ENCODE results near the gene CD151.

The CD151 gene

GRCh38 chr11:803770-804598 is 28.8 kb upstream of the CD151 start:
- no peaks in the 10 kb centered on the region for H3K27me3 ChIP-seq (replicated peaks; ENCODE audit: control insufficient read depth, insufficient read depth, low read length, poor library complexity, severe bottlenecking)
- H3K27ac ChIP-seq (ENCODE audit: insufficient read depth, low read length, poor library complexity, severe bottlenecking): peak overlapping the region; percentile 77
- peaks cover 22% of the 10 kb centered on the region for H3K4me1 ChIP-seq (ENCODE audit: control insufficient read depth, insufficient read depth, low read length, poor library complexity, severe bottlenecking)
- peak overlapping the region; percentile 75 for H3K4me3 ChIP-seq (ENCODE audit: insufficient read depth, low read depth, low read length, poor library complexity, severe bottlenecking)
- no peak for DNase-seq
- H3K36me3 ChIP-seq (ENCODE audit: control insufficient read depth, insufficient read depth, low read length): peaks cover 13% of the 10 kb centered on the region
- H3K9me3 ChIP-seq (ENCODE audit: control insufficient read depth, low read length): no peaks in the 10 kb centered on the region

GRCh38 chr11:804599-804964 is 28.2 kb upstream of the CD151 start:
- H3K4me1 ChIP-seq (ENCODE audit: control insufficient read depth, insufficient read depth, low read length, poor library complexity, severe bottlenecking): peaks cover 24% of the 10 kb centered on the region
- H3K27ac ChIP-seq (ENCODE audit: insufficient read depth, low read length, poor library complexity, severe bottlenecking): peak overlapping the region; percentile 77
- H3K36me3 ChIP-seq (ENCODE audit: control insufficient read depth, insufficient read depth, low read length): peaks cover 13% of the 10 kb centered on the region
- no peak for DNase-seq
- no peaks in the 10 kb centered on the region for H3K9me3 ChIP-seq (ENCODE audit: control insufficient read depth, low read length)
- H3K27me3 ChIP-seq (replicated peaks; ENCODE audit: control insufficient read depth, insufficient read depth, low read length, poor library complexity, severe bottlenecking): no peaks in the 10 kb centered on the region
- peak overlapping the region; percentile 75 for H3K4me3 ChIP-seq (ENCODE audit: insufficient read depth, low read depth, low read length, poor library complexity, severe bottlenecking)

GRCh38 chr11:808427-809286 is 24.1 kb upstream of the CD151 start:
- H3K4me1 ChIP-seq (ENCODE audit: control insufficient read depth, insufficient read depth, low read length, poor library complexity, severe bottlenecking): peaks cover 37% of the 10 kb centered on the region
- DNase-seq: peak in 2 of 3 donors; percentile 16 to 36
- no peaks in the 10 kb centered on the region for H3K27me3 ChIP-seq (replicated peaks; ENCODE audit: control insufficient read depth, insufficient read depth, low read length, poor library complexity, severe bottlenecking)

GRCh38 chr11:809287-810039 is 23.3 kb upstream of the CD151 start, which contains the start of gene RPLP2:
RPLP2 (plus strand) TSS chr11:809967; CDS start chr11:810235, 268 bp downstream.
- Histone ChIP-seq H3K4me3 (ENCODE audit: insufficient read depth, low read depth, low read length, poor library complexity, severe bottlenecking) (peak within 1 kb of the TSS; percentile 98), H3K9me3 (ENCODE audit: control insufficient read depth, low read length) (no peaks in the 10 kb centered on the region), H3K27ac (ENCODE audit: insufficient read depth, low read length, poor library complexity, severe bottlenecking) (peak within 1 kb of the TSS; percentile 98), H3K4me1 (ENCODE audit: control insufficient read depth, insufficient read depth, low read length, poor library complexity, severe bottlenecking) (peaks cover 32% of the 10 kb centered on the region), H3K27me3 (replicated peaks; ENCODE audit: control insufficient read depth, insufficient read depth, low read length, poor library complexity, severe bottlenecking) (no peaks in the 10 kb centered on the region), H3K36me3 (ENCODE audit: control insufficient read depth, insufficient read depth, low read length) (peaks cover 26% of the 10 kb centered on the region)
- DNase-seq: peak; percentile 93 to 97 (median 95)

More at GRCh38 chr11:808427-809286, 24.1 kb upstream of the CD151 start:
- peaks cover 26% of the 10 kb centered on the region for H3K36me3 ChIP-seq (ENCODE audit: control insufficient read depth, insufficient read depth, low read length)
- H3K4me3 ChIP-seq (ENCODE audit: insufficient read depth, low read depth, low read length, poor library complexity, severe bottlenecking): peak overlapping the region; percentile 98
- no peaks in the 10 kb centered on the region for H3K9me3 ChIP-seq (ENCODE audit: control insufficient read depth, low read length)
- H3K27ac ChIP-seq (ENCODE audit: insufficient read depth, low read length, poor library complexity, severe bottlenecking): peak overlapping the region; percentile 98

- DNase-seq: no peak
- Histone ChIP-seq H3K4me1 (ENCODE audit: control insufficient read depth, insufficient read depth, low read length, poor library complexity, severe bottlenecking) (peaks cover 26% of the 10 kb centered on the region), H3K36me3 (ENCODE audit: control insufficient read depth, insufficient read depth, low read length) (peaks cover 26% of the 10 kb centered on the region), H3K27me3 (replicated peaks; ENCODE audit: control insufficient read depth, insufficient read depth, low read length, poor library complexity, severe bottlenecking) (no peaks in the 10 kb centered on the region), H3K27ac (ENCODE audit: insufficient read depth, low read length, poor library complexity, severe bottlenecking) (peak overlapping the region; percentile 98), H3K9me3 (ENCODE audit: control insufficient read depth, low read length) (no peaks in the 10 kb centered on the region), H3K4me3 (ENCODE audit: insufficient read depth, low read depth, low read length, poor library complexity, severe bottlenecking) (peak overlapping the region; percentile 98)
Measured at GRCh38 chr11:810040-810567, 22.6 kb upstream of the CD151 start.

- Histone ChIP-seq H3K4me3 (ENCODE audit: insufficient read depth, low read depth, low read length, poor library complexity, severe bottlenecking) (no peak overlapping the region), H3K4me1 (ENCODE audit: control insufficient read depth, insufficient read depth, low read length, poor library complexity, severe bottlenecking) (peaks cover 22% of the 10 kb centered on the region), H3K9me3 (ENCODE audit: control insufficient read depth, low read length) (no peaks in the 10 kb centered on the region), H3K27me3 (replicated peaks; ENCODE audit: control insufficient read depth, insufficient read depth, low read length, poor library complexity, severe bottlenecking) (no peaks in the 10 kb centered on the region), H3K36me3 (ENCODE audit: control insufficient read depth, insufficient read depth, low read length) (peaks cover 26% of the 10 kb centered on the region), H3K27ac (ENCODE audit: insufficient read depth, low read length, poor library complexity, severe bottlenecking) (peak overlapping the region; percentile 24)
- DNase-seq: no peak
Measured at GRCh38 chr11:811446-812245, 21.1 kb upstream of the CD151 start.

GRCh38 chr11:812390-812789 is 20.4 kb upstream of the CD151 start:
- no peak overlapping the region for H3K27ac ChIP-seq (ENCODE audit: insufficient read depth, low read length, poor library complexity, severe bottlenecking)
- no peak for DNase-seq
- H3K9me3 ChIP-seq (ENCODE audit: control insufficient read depth, low read length): no peaks in the 10 kb centered on the region
- no peaks in the 10 kb centered on the region for H3K27me3 ChIP-seq (replicated peaks; ENCODE audit: control insufficient read depth, insufficient read depth, low read length, poor library complexity, severe bottlenecking)
- H3K36me3 ChIP-seq (ENCODE audit: control insufficient read depth, insufficient read depth, low read length): peaks cover 26% of the 10 kb centered on the region
- H3K4me3 ChIP-seq (ENCODE audit: insufficient read depth, low read depth, low read length, poor library complexity, severe bottlenecking): no peak overlapping the region
- H3K4me1 ChIP-seq (ENCODE audit: control insufficient read depth, insufficient read depth, low read length, poor library complexity, severe bottlenecking): peaks cover 22% of the 10 kb centered on the region

GRCh38 chr11:813072-813455 is 19.7 kb upstream of the CD151 start:
- DNase-seq: no peak
- Histone ChIP-seq H3K36me3 (ENCODE audit: control insufficient read depth, insufficient read depth, low read length) (peaks cover 26% of the 10 kb centered on the region), H3K27ac (ENCODE audit: insufficient read depth, low read length, poor library complexity, severe bottlenecking) (no peak overlapping the region), H3K4me3 (ENCODE audit: insufficient read depth, low read depth, low read length, poor library complexity, severe bottlenecking) (no peak overlapping the region), H3K27me3 (replicated peaks; ENCODE audit: control insufficient read depth, insufficient read depth, low read length, poor library complexity, severe bottlenecking) (no peaks in the 10 kb centered on the region), H3K4me1 (ENCODE audit: control insufficient read depth, insufficient read depth, low read length, poor library complexity, severe bottlenecking) (peaks cover 22% of the 10 kb centered on the region), H3K9me3 (ENCODE audit: control insufficient read depth, low read length) (no peaks in the 10 kb centered on the region)

Data from effector memory CD4-positive, alpha-beta T cell (primary cell).